GM12878 (cell line): ENCODE data around the gene PLP1. TPM values are rescaled to one million over a fixed set of nuclear protein-coding genes. Genes with fewer than 3 reads are reported as not detected.

ENCODE experiments used
- ATAC-seq: fragments of 200-7000 bp; cut with Tn5 transposase; 3 replicates; pipeline ENCODE4 v1.9.1; 2020; ENCODE audit warnings: mild to moderate bottlenecking, moderate library complexity
- BruUV-seq: library from RNA; stranded (reverse); fragments of 400-500 nt; replicated peaks from 2 replicates; lab custom pipeline; 2021; lab: Mats Ljungman, UMichigan
- CTCF ChIA-PET: fragments of 300-600 bp; sonication (Branson Sonifier 250); formaldehyde crosslinking; extraction: SDS; loops from one replicate; lab custom pipeline; 2021; ENCODE audit warnings: inconsistent platforms; lab: Yijun Ruan, JAX
- POLR2A ChIA-PET: fragments of 350-600 bp; formaldehyde crosslinking; extraction: SDS; loops from one replicate; lab custom pipeline; 2021; ENCODE audit warnings: inconsistent platforms; lab: Charles Lee
- RAD21 ChIA-PET: fragments of 300-600 bp; sonication (Branson Sonifier 250); formaldehyde crosslinking; loops from one replicate; lab custom pipeline; 2023; ENCODE audit warnings: antibody characterized with exemption; ENCODE audit not compliant: unreplicated experiment; lab: Charles Lee
- SMC1A ChIA-PET: fragments of 300-600 bp; sonication (Branson Sonifier 250); formaldehyde crosslinking; loops from one replicate; lab custom pipeline; 2023; ENCODE audit not compliant: unreplicated experiment, uncharacterized antibody; lab: Charles Lee
- DNase-seq: peaks from one replicate; pipeline ENCODE4 v3.0.0-alpha.2; 2011; ENCODE audit warnings: low read depth, low spot score
- FAIRE-seq: peaks from 3 replicates; lab custom pipeline; 2011; peaks lifted over from hg19 to GRCh38; lab: Jason Lieb, UNC
- H2AFZ ChIP-seq: 2 replicates; pipeline ENCODE4 v1.6.0; 2011; ENCODE audit warnings: low read depth, low read length, control low read depth; ENCODE audit not compliant: control insufficient read depth
- H3K27ac ChIP-seq: 2 replicates; pipeline ENCODE4 v1.5.1; 2011; ENCODE audit warnings: control low read depth; ENCODE audit not compliant: control insufficient read depth, insufficient read depth
- H3K27me3 ChIP-seq, 2 experiments: replicated peaks in 1 of 2; 2 replicates each; pipeline versions ENCODE4 v1.6.0 to v1.6.1; 2011; ENCODE audit warnings: low read length in 1 of 2; ENCODE audit not compliant: control insufficient read depth in 2 of 2, insufficient read depth in 2 of 2
- H3K36me3 ChIP-seq, 2 experiments: 2 replicates each; pipeline ENCODE4 v1.5.1; 2011; ENCODE audit warnings: low read length in 1 of 2; ENCODE audit not compliant: control insufficient read depth in 2 of 2, insufficient read depth in 2 of 2
- H3K4me1 ChIP-seq: 2 replicates; pipeline ENCODE4 v1.6.1; 2011; ENCODE audit warnings: mild to moderate bottlenecking, low read length, moderate library complexity, mixed read lengths; ENCODE audit not compliant: control insufficient read depth, insufficient read depth
- H3K4me2 ChIP-seq: 2 replicates; pipeline ENCODE4 v1.6.0; 2011; ENCODE audit warnings: control low read depth; ENCODE audit not compliant: control insufficient read depth, insufficient read depth
- H3K4me3 ChIP-seq: fragments of 200-600 bp; sonication (generic); 2 replicates; pipeline ENCODE4 v1.5.1; 2016
- H3K79me2 ChIP-seq: 2 replicates; pipeline ENCODE4 v1.6.0; 2011; ENCODE audit warnings: low read length; ENCODE audit not compliant: control insufficient read depth, insufficient read depth
- H3K9ac ChIP-seq: 2 replicates; pipeline ENCODE4 v1.8.0; 2011; ENCODE audit warnings: low read length, control low read depth, mixed read lengths; ENCODE audit not compliant: control insufficient read depth, insufficient read depth
- H3K9me3 ChIP-seq: replicated peaks from 3 replicates; pipeline ENCODE4 v1.5.1; 2011; ENCODE audit warnings: mild to moderate bottlenecking, low read length; ENCODE audit not compliant: control insufficient read depth, insufficient read depth
- H4K20me1 ChIP-seq: 2 replicates; pipeline ENCODE4 v1.6.0; 2011; ENCODE audit not compliant: control insufficient read depth, insufficient read depth
- BMI1 ChIP-seq: fragments of 450-650 bp; IDR thresholded peaks from 2 replicates; pipeline ENCODE4 v1.6.1; 2016; ENCODE audit warnings: mild to moderate bottlenecking, moderate library complexity, borderline replicate concordance
- CUX1 ChIP-seq: IDR thresholded peaks from 2 replicates; pipeline ENCODE4 v1.6.1; 2012; ENCODE audit warnings: improper control_type of control experiment, low read depth, low read length; ENCODE audit not compliant: insufficient replicate concordance
- DPF2 ChIP-seq: fragments of 450-650 bp; IDR thresholded peaks from 2 replicates; pipeline ENCODE4 v1.6.1; 2017; ENCODE audit warnings: mild to moderate bottlenecking
- HDGF ChIP-seq: fragments of 450-650 bp; IDR thresholded peaks from 2 replicates; pipeline ENCODE4 v1.6.1; 2016; ENCODE audit warnings: antibody characterized with exemption
- RBBP5 ChIP-seq: fragments of 200-600 bp; sonication (generic); conservative IDR thresholded peaks from 2 replicates; pipeline ENCODE4 v1.6.1; 2016
- STAT1 ChIP-seq: fragments of 450-650 bp; conservative IDR thresholded peaks from 2 replicates; pipeline ENCODE4 v1.6.1; 2014; ENCODE audit warnings: antibody characterized with exemption, mild to moderate bottlenecking
- ZBED1 ChIP-seq: IDR thresholded peaks from 2 replicates; pipeline ENCODE4 v1.6.1; 2016; ENCODE audit warnings: borderline replicate concordance
- WGBS: methylation state at CpG from one replicate; pipeline ENCODE4 v1.1.6; 2016; ENCODE audit warnings: low lambda C conversion rate; ENCODE audit not compliant: insufficient replicate concordance, insufficient coverage; ENCODE audit errors: missing lambda C conversion rate; 5-methylcytosine and 5-hydroxymethylcytosine counted together
- in situ Hi-C: fragments of 300-500 bp; cut with MboI; formaldehyde crosslinking; loops from 9 replicates; pipeline ENCODE4 v1.14.3; 2018; ENCODE audit warnings: mixed read lengths
- intact Hi-C: fragments of 100-400 bp; cut with micrococcal nuclease; formaldehyde crosslinking; loops from one replicate; pipeline ENCODE4 v1.14.2; 2022; ENCODE audit not compliant: unreplicated experiment
- polyA plus RNA-seq, 11 experiments: library from polyadenylated mRNA; depleted of rRNA in 4 of 11; unstranded in 6 of 11; stranded (reverse) in 5 of 11; fragments of >200 nt; fragmentation: Nextera tagmentation in 4 of 11; fragmentation: Illumina TruSeq in 1 of 11; extraction: Ambion mirVana in 4 of 11; extraction: Trizol in 1 of 11; gene quantifications; 1 replicate in 1 of 11; 2 replicates in 10 of 11; pipeline versions ENCODE4 v1.2.1 to v1.2.3, GENCODE V29; 2011 to 2016; ENCODE audit warnings: inconsistent platforms in 2 of 11, missing spikeins in 2 of 11, low read depth in 1 of 11
- total RNA-seq, 4 experiments: library from RNA; depleted of rRNA in 3 of 4; stranded (reverse); fragments of >200 nt in 3 of 4; fragmentation: Illumina TruSeq in 1 of 4; extraction: Trizol in 1 of 4; gene quantifications; 2 replicates each; pipeline versions ENCODE4 v1.2.1 to v1.2.3, GENCODE V29; 2013 to 2021

Gene PLP1
- total and polyA plus RNA-seq, 10 of the 15 experiments (the other 5 are each of a cell fraction or from before 2014, with no cell fraction given): not detected

GRCh38 chrX:103794119-103794518, 17.5 kb downstream of the PLP1 start:
- SMC1A ChIA-PET: interaction anchor here (1.8 kb wide), 1 partner anchor 19 kb away, joined by 5 read pairs; no protein-coding TSS in a partner anchor
- FAIRE-seq (no peak), ATAC-seq (no peak), DNase-seq (no peak)
- POLR2A ChIA-PET: no interaction called here
- H3K79me2 ChIP-seq: no peaks in the 10 kb centered on the region
- H3K36me3 ChIP-seq: no peaks in the 10 kb centered on the region
- intact Hi-C loops: no loop called here
- 8% methylated on average over 4 of the region's 4 CpGs for WGBS
- no peak overlapping the region for H3K9ac ChIP-seq
- H2AFZ ChIP-seq: no peak overlapping the region
- no peak overlapping the region for H3K27ac ChIP-seq
- CTCF ChIA-PET: no interaction called here
- TF ChIP-seq HDGF: no peak
- TF ChIP-seq ZBED1: no peak
- no TSS peak for BruUV-seq
- H3K9me3 ChIP-seq: no peaks in the 10 kb centered on the region
- H3K27me3 ChIP-seq: no peaks in the 10 kb centered on the region
- RAD21 ChIA-PET: no interaction called here
- H3K4me1 ChIP-seq: no peaks in the 10 kb centered on the region
- H3K4me2 ChIP-seq: no peak overlapping the region
- in situ Hi-C loops: no loop called here
- H4K20me1 ChIP-seq: no peaks in the 10 kb centered on the region
- H3K4me3 ChIP-seq: no peak overlapping the region

- Histone ChIP-seq H4K20me1 (no peaks in the 10 kb centered on the region), H3K4me3 (no peak overlapping the region), H3K27me3 (no peaks in the 10 kb centered on the region), H2AFZ (no peak overlapping the region), H3K4me1 (no peaks in the 10 kb centered on the region), H3K79me2 (no peaks in the 10 kb centered on the region), H3K36me3 (no peaks in the 10 kb centered on the region), H3K4me2 (no peak overlapping the region), H3K27ac (no peak overlapping the region), H3K9me3 (no peaks in the 10 kb centered on the region), H3K9ac (no peak overlapping the region)
- no peak for TF ChIP-seq BMI1
- TF ChIP-seq RBBP5: no peak
- no peak for TF ChIP-seq CUX1
- TF ChIP-seq DPF2: no peak
- TF ChIP-seq STAT1: no peak
- DNase-seq: no peak
- no peak for ATAC-seq
- BruUV-seq: no TSS peak
- FAIRE-seq: no peak
- 49% methylated on average over 2 of the region's 2 CpGs for WGBS
- in situ Hi-C loops (no loop called here), intact Hi-C loops (no loop called here)
- ChIA-PET RAD21 (no interaction called here), CTCF (no interaction called here), SMC1A (no interaction called here), POLR2A (no interaction called here)
Observed at GRCh38 chrX:103797691-103798090, 21.1 kb downstream of the PLP1 start.
